Measurements from ENCODE around the gene CD36.

GRCh38 chr7:80632819-80633218, 5.6 kb upstream of the CD36 start:
- no peak for TF ChIP-seq NRF1 (IDR thresholded peaks at IDR 0.05; ENCODE audit: low read depth, low read length)
- TF ChIP-seq CTCF (IDR thresholded peaks at IDR 0.05; ENCODE audit: control extremely low read depth in 1 of 3, insufficient read depth in 1 of 3, low read depth in 1 of 3, low read length in 3 of 3) = no peak
- no peak for TF ChIP-seq TAF1 (IDR thresholded peaks at IDR 0.05; ENCODE audit: low read depth, low read length)
- TF ChIP-seq RAD21 (IDR thresholded peaks at IDR 0.05 in 1 of 2, conservative IDR thresholded peaks at IDR 0.05 in 1 of 2; ENCODE audit: low read depth in 2 of 2, low read length in 2 of 2) = no peak
- TF ChIP-seq USF2 (IDR thresholded peaks at IDR 0.05; ENCODE audit: low read length) = no peak
- no peak for TF ChIP-seq EZH2 (IDR thresholded peaks at IDR 0.05; ENCODE audit: low read depth, low read length, severe bottlenecking)
- TF ChIP-seq JUN (IDR thresholded peaks at IDR 0.05; ENCODE audit: low read depth, low read length) = no peak
- no peak for TF ChIP-seq EP300 (IDR thresholded peaks at IDR 0.05; ENCODE audit: borderline replicate concordance in 1 of 2, low read depth in 2 of 2, low read length in 2 of 2)
- no peak for TF ChIP-seq MAX (IDR thresholded peaks at IDR 0.05)
- TF ChIP-seq TEAD4 (IDR thresholded peaks at IDR 0.05; ENCODE audit: low read depth, low read length) = no peak

Data from H1 (cell line).